ENCODE measurements around the gene CCDC24. TPM values are rescaled to one million over a fixed set of nuclear protein-coding genes. Genes with fewer than 3 reads are reported as not detected.

CCDC24 gene
- total and polyA plus RNA-seq, 4 donors, result 0.92 to 4.2 (median 2.3) TPM

DNA sequence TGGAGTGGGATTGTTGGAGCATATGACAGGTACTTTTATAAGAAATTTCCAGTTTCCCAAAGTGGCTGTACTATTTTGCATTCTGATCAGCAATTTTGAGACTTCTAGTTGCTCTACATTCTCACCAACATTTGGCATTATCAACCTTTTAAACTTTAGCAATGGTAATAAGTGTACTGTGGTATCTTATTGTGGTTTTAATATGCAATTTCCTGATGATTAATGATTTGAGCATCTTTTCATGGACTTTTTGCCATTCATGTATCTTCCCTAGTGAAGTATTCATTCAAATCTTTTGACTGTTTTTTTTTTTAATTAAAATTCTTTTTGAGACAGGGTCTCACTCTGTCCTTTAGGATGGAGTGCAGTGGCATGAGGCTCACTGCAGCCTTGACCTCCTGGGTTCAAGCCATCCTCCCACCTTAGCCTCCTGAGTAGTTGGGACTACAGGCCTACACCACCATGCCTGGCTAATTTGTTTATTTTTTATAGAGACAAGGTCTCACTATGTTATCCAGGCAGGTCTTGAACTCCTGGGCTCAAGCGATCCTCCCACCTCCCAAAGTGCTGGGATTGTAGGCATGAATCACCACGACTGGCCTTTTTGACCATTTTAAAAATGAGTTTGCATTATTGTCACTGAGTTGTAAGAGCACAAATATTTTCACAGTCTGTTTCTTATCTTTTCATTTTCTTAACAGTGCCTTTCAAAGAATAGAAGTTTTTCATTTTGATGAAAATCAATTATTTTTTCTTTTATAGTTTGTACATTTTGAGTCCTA, 47.7 kb downstream of the CCDC24 start:
- H3K27ac ChIP-seq (ENCODE audit: low read depth in 1 of 2, low read length in 2 of 2), result no peak overlapping the region
- TF ChIP-seq RXRA (IDR thresholded peaks at IDR 0.05) (no peak), TAF1 (conservative IDR thresholded peaks at IDR 0.05) (no peak)
- H3K27me3 ChIP-seq (ENCODE audit: control insufficient read depth in 4 of 4, insufficient read depth in 4 of 4, low read length in 3 of 4), result no peaks in the 10 kb centered on the region
- no peaks in the 10 kb centered on the region for H3K9me3 ChIP-seq (ENCODE audit: control insufficient read depth in 4 of 4, low read length in 3 of 4)
- H3K36me3 ChIP-seq (ENCODE audit: control insufficient read depth in 4 of 4, insufficient read depth in 3 of 4, low read depth in 1 of 4, low read length in 3 of 4), result no peaks in the 10 kb centered on the region
- no peak overlapping the region for H3K4me3 ChIP-seq (ENCODE audit: low read depth in 1 of 3, low read length in 3 of 3)
- H3K9ac ChIP-seq (ENCODE audit: low read depth in 1 of 2, low read length in 2 of 2), result no peak overlapping the region
- DNase-seq (ENCODE audit: low spot score), result no peak
- H3K4me1 ChIP-seq (ENCODE audit: control insufficient read depth in 4 of 4, insufficient read depth in 4 of 4, low read length in 3 of 4), result peaks cover 0 to 4% (median 0%) of the 10 kb centered on the region in 4 donors
- WGBS, result 91% methylated on average over 2 of the region's 2 CpGs

GRCh38 chr1:44040418-44040817, 49.0 kb downstream of the CCDC24 start:
- DNase-seq (ENCODE audit: low spot score), result no peak
- no peaks in the 10 kb centered on the region for H3K27me3 ChIP-seq (ENCODE audit: control insufficient read depth in 4 of 4, insufficient read depth in 4 of 4, low read length in 3 of 4)
- H3K36me3 ChIP-seq (ENCODE audit: control insufficient read depth in 4 of 4, insufficient read depth in 3 of 4, low read depth in 1 of 4, low read length in 3 of 4), result no peaks in the 10 kb centered on the region
- no peak overlapping the region for H3K9ac ChIP-seq (ENCODE audit: low read depth in 1 of 2, low read length in 2 of 2)
- H3K9me3 ChIP-seq (ENCODE audit: control insufficient read depth in 4 of 4, low read length in 3 of 4), result no peaks in the 10 kb centered on the region
- peaks cover 0 to 4% (median 0%) of the 10 kb centered on the region in 4 donors for H3K4me1 ChIP-seq (ENCODE audit: control insufficient read depth in 4 of 4, insufficient read depth in 4 of 4, low read length in 3 of 4)
- no peak overlapping the region for H3K4me3 ChIP-seq (ENCODE audit: low read depth in 1 of 3, low read length in 3 of 3)
- H3K27ac ChIP-seq (ENCODE audit: low read depth in 1 of 2, low read length in 2 of 2), result no peak overlapping the region
- TF ChIP-seq GABPA (IDR thresholded peaks at IDR 0.05 in 1 of 2, conservative IDR thresholded peaks at IDR 0.05 in 1 of 2) (no peak), REST (IDR thresholded peaks at IDR 0.05) (no peak), RAD21 (IDR thresholded peaks at IDR 0.05) (no peak), TAF1 (conservative IDR thresholded peaks at IDR 0.05) (no peak), FOXA2 (IDR thresholded peaks at IDR 0.05) (no peak), YY1 (IDR thresholded peaks at IDR 0.05) (no peak)
- TF ChIP-seq, protein P1, sequence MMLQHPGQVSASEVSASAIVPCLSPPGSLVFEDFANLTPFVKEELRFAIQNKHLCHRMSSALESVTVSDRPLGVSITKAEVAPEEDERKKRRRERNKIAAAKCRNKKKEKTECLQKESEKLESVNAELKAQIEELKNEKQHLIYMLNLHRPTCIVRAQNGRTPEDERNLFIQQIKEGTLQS (IDR thresholded peaks at IDR 0.05), result no peak
- TF ChIP-seq, protein P2, sequence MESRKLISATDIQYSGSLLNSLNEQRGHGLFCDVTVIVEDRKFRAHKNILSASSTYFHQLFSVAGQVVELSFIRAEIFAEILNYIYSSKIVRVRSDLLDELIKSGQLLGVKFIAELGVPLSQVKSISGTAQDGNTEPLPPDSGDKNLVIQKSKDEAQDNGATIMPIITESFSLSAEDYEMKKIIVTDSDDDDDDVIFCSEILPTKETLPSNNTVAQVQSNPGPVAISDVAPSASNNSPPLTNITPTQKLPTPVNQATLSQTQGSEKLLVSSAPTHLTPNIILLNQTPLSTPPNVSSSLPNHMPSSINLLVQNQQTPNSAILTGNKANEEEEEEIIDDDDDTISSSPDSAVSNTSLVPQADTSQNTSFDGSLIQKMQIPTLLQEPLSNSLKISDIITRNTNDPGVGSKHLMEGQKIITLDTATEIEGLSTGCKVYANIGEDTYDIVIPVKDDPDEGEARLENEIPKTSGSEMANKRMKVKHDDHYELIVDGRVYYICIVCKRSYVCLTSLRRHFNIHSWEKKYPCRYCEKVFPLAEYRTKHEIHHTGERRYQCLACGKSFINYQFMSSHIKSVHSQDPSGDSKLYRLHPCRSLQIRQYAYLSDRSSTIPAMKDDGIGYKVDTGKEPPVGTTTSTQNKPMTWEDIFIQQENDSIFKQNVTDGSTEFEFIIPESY (IDR thresholded peaks at IDR 0.05), result no peak
- 83% methylated on average over 2 of the region's 2 CpGs for WGBS

DNA sequence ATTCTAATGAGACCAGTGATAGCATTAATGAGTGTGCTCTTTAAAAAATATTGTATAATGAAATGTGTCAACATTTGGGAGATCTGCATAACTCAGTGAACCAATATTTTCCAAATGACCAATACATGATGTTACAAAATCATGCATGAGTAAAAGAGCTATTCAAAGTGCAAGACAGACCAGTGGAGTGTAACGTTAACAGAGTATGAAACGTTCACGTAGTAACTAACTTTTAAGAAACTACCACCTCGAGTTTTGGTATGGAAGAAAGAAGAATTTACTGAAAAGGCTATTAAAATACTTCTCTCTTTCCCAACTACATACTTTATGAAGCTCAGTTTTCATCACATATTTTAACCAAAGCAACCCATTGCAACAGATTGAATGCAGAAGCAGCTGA, 49.4 kb downstream of the CCDC24 start:
- Histone ChIP-seq H3K9me3 (ENCODE audit: control insufficient read depth in 4 of 4, low read length in 3 of 4) (no peaks in the 10 kb centered on the region), H3K4me1 (ENCODE audit: control insufficient read depth in 4 of 4, insufficient read depth in 4 of 4, low read length in 3 of 4) (peaks cover 0 to 2% (median 0%) of the 10 kb centered on the region in 4 donors), H3K27me3 (ENCODE audit: control insufficient read depth in 4 of 4, insufficient read depth in 4 of 4, low read length in 3 of 4) (no peaks in the 10 kb centered on the region), H3K9ac (ENCODE audit: low read depth in 1 of 2, low read length in 2 of 2) (no peak overlapping the region), H3K36me3 (ENCODE audit: control insufficient read depth in 4 of 4, insufficient read depth in 3 of 4, low read depth in 1 of 4, low read length in 3 of 4) (no peaks in the 10 kb centered on the region), H3K27ac (ENCODE audit: low read depth in 1 of 2, low read length in 2 of 2) (no peak overlapping the region), H3K4me3 (ENCODE audit: low read depth in 1 of 3, low read length in 3 of 3) (no peak overlapping the region)
- DNase-seq (ENCODE audit: low spot score), result no peak
- 71% methylated on average over 4 of the region's 4 CpGs for WGBS
- no peak for TF ChIP-seq CTCF (IDR thresholded peaks at IDR 0.05; ENCODE audit: low read depth, low read length, missing input control)
- TF ChIP-seq FOXA2 (IDR thresholded peaks at IDR 0.05), result no peak
- TF ChIP-seq, protein P2 (IDR thresholded peaks at IDR 0.05), result no peak
- TF ChIP-seq RXRA (IDR thresholded peaks at IDR 0.05), result no peak
- TF ChIP-seq NR2F2 (IDR thresholded peaks at IDR 0.05), result no peak
- TF ChIP-seq, protein P3, sequence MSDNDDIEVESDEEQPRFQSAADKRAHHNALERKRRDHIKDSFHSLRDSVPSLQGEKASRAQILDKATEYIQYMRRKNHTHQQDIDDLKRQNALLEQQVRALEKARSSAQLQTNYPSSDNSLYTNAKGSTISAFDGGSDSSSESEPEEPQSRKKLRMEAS (IDR thresholded peaks at IDR 0.05), result no peak
- TF ChIP-seq SP1 (IDR thresholded peaks at IDR 0.05), result no peak
- no peak for TF ChIP-seq HNF4A (conservative IDR thresholded peaks at IDR 0.05)
- TF ChIP-seq JUND (IDR thresholded peaks at IDR 0.05), result no peak
- no peak for TF ChIP-seq EGR1 (IDR thresholded peaks at IDR 0.05; ENCODE audit: low read depth in 2 of 2)
